GM21619 (cell line): ENCODE results near the gene USP49.
A peak's percentile ranks its signal among the peaks of the same experiment; 100 is the strongest.
"Not testable (repeated sequence)": the region's sequence is repeated elsewhere in the genome, so short reads cannot be mapped to it uniquely, and the experiment has no call there.

Experiments
- ATAC-seq: cut with Tn5 transposase; IDR thresholded peaks from one replicate; pipeline ENCODE4 v1.9.1; 2021; ENCODE audit not compliant: unreplicated experiment

The USP49 gene

DNA sequence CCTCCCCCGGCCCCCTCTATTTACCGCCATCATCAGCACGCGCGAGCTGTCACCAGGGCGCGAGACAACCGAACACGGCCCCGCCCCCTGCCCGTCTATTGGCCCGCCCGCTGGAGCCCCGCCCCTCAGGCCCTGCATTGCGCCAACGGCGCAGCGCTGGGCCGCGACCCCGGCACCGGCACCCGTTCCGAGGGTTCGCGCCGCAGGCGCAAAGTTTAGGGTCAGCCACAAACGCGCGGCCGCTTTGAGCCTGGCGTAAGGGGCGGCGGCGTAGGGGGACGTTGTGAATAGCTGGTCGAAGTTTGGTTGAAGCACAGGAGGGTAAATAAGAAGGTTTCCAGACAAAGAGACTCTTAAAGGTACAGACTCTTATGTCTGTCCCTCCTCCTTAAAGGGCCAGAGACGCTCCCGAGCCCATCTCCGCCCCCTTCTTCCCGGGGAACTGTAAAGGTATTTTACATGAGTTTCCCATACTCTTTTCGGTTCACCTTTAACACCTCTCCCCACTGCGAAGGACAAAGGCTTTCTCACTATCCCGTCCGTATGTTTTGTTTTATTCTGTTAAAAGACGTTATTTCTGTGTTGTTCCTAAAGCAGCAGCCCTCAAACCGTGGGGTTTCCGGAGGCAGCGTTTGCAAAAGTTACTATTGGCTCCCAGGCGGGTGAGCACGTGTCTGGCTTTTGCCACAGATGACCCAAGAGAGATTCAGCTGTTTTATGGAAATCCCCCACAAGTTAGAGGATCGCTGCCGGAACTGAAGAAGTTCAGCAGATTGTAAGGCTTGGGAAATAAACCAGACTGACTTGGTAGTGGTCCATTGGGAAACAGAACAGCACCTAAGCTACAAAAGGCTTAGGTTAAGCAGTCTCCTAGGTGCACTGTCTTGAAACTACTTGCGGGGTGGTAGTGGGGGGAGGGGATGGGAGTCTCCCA lies at the start of gene USP49:
TSS of gene USP49 (minus strand) at position 76 of the 934 bp plus-strand sequence. CDS start 88,392 bp downstream, outside the sequence.
- peak; percentile 77 for ATAC-seq

DNA sequence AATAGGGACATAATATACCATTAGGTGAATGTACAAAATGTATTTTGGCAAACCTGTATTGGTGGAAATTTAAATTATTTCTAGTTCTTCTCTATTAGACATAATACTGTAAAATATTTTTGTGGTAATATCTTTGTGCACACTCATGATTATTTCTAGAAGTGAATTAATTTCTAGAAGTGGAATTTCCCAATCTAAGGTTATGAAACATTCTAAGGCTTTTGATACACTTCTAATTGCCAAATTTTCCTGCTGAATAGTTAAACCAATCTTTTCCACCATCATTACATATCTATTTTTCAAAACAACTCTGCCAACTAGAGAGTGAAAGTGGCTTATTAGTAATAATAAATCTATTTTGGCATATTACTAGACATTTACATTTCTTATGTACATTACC lies 48.3 kb upstream of the USP49 start:
- no peak for ATAC-seq

DNA sequence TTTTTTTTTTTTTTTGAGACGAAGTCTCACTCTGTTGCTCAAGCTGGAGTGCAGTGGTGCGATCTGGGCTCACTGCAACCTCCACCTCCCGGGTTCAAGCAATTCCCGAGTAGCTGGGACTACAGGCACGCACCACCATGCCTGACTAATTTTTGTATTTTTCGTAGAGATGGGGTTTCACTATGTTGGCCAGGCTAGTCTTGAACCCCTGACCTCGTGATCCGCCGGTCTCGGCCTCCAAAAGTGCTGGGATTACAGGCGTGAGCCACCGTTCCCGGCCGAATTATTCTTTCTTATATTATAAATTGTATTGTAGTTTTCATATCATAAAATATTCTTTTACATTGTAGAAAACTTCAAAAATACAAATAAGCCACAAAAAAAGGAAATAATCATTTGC lies 47.7 kb upstream of the USP49 start:
- not testable (repeated sequence) for ATAC-seq

DNA sequence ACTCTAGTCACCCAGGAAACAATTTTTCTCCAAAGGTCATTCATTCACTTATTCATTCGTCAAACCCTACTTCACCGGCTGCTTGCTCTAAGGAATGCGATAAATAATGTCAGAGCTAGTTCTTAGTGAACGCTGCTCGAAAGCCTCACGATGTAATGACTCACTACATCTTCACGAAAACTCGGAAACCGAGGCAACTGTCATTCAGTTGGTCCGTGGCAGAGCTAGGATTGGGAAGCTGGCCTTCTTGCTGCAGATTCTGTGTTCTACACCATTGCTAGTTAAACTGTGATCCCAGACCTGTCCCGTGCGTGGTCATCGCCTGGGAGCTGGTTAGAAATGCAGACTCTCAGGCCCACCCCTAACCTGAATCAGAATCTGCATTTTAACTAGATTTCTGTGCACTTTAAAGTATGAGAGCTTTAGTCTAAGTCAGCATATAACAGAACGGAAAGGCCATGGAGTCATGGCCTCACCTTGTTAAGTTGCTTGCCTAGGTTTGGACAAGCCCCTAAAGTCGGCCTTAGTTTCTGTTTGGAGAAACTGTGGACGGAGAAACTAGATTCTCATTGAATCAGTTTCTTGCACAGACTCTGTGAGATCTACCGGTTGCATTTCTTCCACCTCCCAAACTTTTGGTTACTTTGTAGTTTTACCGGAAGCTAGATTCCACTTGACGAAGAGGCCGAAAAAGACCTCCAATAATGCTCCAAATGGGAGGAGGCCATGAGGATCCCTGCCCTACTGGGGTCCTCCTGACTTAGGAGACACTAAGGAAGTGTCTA lies 47.1 kb upstream of the USP49 start:
- ATAC-seq, result no peak

DNA sequence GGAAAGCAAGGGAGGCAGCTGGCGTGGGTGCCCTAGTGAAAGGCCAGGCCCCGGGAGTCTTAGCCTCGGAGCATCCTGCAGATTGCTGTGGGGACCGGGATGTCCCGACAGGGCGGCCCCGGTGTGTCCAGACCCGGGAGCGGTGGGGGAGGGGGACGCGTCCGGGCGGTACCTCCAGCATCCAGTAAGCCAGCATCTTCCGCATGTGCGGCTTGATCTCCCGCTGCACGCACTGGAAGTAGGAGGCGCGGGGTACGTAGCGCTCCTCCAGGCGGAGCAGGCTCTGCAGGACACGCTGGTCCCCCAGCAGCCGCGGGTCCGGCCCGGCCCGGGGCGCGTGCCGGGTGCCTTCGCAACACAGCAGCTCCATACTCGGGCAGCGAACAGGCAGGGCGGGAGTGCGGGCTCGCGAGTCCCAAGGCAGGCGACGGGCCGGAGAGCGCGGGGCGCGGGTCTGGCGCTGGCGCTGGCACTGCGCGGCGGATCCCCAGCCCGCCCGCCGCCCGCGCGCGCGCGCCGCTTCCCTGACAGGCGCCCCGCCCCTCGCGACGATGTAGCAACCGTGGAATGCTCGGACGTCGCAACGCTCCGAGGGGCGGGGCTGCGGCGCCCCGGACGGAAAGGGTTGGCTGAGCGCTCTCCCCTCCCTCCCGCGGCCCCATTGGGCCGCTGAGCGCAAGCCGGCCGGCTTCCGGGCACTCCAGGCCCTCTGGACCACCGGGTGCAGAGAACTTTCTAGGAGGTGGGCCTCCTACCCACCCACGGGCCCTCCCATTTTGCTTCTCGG lies 46.3 kb upstream of the USP49 start, which contains the start of gene CCND3:
TSS of gene CCND3 (minus strand) at position 529 of the 787 bp plus-strand sequence. CDS start at position 370, 159 bp downstream.
- peak; percentile 90 for ATAC-seq

DNA sequence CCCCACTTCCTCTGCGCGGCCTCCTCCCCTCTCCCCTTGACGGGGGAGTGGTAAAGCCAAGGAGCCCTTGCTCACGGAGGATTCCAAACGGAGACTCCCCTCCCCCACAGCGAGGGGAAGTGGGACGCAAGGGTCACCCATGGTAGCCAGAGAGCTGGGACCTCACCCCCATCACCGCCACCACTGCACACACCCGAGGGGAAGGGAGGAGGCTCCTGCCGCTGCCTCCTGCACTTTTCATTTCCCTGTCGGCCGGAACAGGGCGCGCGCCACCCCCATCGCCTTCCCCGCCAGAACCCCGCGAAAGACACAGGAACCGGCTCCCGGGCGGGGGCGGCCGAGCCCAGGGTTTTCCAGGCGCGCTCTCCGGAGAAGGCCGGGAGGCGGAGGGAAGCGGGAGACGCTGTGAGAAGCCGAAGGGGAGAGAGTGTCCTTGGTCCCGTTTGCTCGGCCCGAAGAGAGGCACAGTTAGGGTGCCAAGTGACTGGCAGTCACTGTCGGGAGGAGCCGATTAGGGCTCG lies 45.6 kb upstream of the USP49 start:
- ATAC-seq, result no peak

DNA sequence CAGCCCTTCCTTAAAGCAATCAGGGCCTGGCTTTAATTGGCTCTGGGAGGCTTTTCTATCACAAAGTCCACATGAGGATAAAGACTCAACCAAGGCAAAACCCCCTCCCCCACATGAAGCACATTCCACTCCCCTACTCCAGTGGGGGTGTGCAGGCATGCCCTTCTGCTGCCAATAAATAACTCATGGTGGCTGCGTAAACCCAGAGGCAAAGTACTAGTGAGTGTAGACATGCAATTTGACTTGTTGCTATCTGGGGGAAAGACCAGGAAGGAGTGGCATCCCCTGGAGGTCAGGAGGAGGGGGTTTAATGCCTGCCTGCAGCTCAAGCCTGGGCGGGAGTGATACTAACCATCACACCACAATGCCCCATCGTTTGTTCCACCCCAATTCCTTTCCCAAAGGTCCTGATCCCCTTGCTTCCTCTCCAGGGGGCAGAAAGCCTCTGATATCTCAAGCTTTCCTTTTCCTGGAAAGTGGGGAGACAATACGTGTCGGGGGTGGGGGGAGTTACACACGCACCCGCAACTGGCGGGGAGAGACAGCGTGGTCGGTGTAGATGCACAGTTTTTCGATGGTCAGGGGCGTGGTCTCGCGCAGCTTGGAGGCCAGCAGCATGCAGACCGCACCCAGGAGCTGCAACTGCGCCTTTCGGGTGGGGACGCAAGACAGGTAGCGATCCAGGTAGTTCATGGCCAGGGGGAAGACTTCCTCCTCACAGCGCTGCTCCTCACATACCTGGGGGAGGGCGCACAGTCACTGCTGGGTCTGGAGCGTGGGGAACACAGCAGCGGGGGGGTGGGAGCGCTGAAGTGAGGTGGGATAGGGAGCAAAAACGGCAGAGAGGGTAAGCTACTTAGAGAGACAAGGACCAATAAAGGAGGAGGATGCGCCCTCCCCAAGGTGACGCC lies 44.9 kb upstream of the USP49 start:
- ATAC-seq, result no peak

DNA sequence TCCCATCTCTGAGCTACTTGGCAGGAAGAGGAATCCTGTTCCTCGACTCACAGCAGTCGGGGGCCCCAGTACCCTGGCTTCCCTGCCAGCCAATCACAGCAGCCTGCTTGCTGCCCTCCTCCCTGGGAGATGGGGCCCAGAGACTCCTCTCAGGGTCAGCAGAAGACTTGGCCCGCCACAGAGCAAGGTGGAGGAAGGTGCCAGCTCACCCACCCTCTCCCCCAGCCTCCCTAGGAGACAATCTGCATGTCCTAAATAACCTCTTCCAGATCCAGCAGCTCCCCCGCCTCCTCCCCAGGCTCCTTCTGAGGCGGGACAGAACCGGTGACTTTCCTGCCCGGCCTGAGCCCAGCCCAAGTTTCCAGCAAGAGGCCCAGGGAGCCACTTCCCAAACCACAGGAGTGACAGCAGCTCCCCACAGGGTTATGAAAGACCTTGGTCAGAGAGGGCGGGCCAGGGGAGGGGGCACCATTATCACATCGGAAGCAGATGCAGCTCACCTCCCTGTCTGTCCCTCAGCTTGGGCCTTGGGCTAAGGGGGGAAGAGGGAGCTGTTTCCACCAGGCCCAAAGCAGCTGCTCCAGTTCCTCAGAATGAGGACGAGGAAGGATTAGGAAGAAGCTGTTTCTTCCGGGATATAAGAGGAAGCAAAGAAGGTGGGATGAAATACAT lies 44.1 kb upstream of the USP49 start:
- ATAC-seq, result no peak

DNA sequence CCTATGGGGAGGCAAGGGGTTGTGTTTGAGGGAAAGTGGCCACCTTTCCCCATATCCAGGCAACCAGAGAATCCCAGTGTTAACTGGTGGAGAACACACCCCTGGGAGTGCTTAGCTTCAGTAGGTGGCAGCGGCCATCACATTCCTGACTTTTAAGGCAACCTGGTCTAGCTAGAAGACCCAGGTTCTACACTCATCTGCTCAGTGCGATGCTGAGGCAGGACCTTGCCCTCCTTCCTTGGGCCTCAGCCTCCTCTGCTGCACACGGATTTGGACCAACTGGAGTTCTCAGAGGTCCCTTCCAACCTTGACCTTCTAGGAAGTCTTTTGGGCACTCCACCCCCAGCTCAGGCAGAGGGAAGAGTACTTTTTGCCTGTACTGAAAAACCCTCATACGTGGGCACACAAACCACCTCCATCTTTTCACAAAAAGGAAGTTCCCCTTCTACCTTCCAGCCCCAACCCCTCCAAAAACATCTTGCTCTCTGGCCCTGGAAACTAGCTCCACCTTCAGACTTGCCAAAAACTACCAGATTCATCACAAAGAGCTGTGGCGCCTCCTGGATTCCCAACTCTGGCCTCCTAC lies 43.5 kb upstream of the USP49 start:
- ATAC-seq, result no peak

DNA sequence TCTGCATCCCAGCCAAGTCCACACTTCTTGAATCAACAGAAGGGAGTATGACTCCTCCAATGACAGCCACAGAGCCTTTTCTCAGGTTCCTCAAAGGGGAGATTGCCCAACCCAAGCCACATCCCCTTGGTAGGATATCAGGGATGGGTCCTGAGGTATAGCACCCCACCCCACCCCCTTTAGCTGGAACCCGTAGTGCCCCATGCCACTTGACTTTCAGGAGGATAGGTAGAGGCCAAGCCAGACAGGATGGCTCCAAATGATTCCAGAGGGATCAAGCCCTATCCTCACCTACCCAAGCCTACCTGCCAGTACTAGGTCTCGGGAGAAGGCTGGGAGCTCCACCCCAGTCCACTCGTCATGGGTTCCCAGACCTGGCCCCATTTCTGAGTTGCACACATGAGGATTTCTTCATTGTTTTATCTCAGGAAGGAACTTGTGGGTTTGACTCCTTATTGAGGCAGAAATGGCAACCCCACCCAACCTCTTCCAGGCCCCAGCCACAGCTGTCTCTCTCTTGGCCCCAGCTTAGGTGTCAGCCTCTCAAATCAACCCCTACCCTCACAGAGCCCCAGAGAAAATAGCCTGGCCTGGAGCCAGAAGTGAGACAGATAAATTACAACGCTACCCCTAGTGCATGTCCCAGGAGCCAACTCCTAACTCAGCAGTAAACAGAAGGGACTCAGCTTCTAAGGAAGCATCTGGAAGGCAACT lies 42.8 kb upstream of the USP49 start:
- ATAC-seq, result no peak

DNA sequence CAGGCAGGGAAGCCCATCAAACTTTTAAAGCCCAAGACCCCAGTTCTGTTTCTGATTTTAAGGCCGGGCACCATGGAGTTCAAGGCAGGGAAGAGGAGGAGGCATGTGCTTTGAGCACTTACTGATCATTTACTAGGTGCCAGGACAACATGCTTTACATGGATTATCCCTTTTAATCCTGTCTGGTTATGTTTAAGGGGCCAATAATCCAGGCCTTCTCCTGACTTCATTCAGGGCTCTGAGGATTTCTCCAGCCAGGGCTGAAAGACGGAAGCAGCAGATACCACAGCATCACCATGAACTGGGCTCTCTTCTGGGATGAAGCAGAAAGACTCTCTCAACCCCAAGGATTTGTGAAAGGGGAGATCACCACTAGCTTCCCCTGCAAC lies 42.3 kb upstream of the USP49 start:
- no peak for ATAC-seq

DNA sequence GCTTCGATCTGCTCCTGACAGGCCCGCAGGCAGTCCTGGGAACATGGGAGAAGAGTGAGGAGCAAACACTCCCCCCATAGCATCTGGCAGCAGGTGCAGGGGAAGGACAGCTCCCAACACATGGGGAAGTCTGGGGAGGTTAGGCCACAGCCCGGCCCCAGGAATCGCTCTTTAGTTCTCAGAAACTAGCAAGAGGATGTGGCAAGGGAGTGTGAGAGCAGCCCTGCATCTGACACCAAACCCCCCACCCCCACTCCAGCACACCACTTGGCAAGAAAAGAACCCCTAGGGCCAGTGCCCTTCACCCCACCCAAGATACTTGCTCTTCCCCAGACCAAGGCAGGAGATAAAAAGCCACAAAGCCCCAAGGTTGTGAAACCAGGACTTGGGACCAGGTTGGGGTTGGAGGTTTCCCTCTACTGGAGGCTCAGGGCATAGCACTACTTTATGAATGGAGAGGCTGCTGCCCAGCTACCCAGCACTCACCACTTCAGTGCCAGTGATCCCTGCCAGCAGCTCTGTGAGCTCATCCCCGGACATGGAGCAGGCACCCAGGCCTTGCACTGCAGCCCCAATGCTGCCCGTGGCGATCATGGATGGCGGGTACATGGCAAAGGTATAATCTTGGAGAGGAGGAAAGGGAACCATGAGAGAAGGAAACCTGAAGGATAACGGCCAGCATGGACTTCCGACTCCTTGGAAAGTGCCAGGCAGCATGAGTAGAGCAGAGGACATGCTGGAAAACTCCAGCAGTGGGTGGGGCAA lies 41.1 kb upstream of the USP49 start:
- peak; percentile 48 for ATAC-seq

DNA sequence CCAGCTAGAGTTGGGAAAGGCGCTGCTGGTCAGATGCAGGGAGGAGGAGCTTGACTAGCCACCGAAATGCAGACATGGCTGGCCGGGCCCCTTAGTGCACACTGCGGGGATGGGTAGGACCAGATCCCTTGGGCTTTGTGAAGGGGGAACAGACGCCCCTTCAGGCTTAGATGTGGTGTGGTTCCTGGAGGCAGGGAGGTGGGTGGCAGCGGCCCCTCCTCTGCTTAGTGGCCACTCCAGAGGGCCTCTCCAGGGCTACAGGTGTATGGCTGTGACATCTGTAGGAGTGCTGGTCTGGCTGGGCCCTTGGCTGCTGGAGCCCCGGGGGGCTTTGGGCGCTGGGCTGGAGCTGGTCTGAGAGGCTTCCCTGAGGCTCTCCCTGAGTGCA lies 40.5 kb upstream of the USP49 start:
- no peak for ATAC-seq

DNA sequence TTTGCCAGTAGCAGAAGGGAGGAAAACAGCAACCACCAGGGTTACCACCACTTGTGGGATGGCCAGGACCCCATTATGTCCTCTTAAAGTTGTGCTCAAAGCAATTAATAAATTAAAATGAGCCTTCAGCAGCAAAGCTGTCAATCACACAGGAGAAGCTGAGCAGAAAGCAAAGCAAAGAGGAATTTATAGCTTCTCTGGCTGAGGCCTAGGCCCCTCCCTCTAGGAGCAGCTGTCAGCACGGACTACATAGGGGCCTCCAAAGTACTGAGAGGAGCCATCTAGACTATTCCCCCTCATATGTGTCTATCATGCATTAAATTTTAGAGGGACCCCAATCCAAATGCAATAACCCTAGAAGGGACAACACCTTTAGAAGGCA lies 40.0 kb upstream of the USP49 start:
- no peak for ATAC-seq

DNA sequence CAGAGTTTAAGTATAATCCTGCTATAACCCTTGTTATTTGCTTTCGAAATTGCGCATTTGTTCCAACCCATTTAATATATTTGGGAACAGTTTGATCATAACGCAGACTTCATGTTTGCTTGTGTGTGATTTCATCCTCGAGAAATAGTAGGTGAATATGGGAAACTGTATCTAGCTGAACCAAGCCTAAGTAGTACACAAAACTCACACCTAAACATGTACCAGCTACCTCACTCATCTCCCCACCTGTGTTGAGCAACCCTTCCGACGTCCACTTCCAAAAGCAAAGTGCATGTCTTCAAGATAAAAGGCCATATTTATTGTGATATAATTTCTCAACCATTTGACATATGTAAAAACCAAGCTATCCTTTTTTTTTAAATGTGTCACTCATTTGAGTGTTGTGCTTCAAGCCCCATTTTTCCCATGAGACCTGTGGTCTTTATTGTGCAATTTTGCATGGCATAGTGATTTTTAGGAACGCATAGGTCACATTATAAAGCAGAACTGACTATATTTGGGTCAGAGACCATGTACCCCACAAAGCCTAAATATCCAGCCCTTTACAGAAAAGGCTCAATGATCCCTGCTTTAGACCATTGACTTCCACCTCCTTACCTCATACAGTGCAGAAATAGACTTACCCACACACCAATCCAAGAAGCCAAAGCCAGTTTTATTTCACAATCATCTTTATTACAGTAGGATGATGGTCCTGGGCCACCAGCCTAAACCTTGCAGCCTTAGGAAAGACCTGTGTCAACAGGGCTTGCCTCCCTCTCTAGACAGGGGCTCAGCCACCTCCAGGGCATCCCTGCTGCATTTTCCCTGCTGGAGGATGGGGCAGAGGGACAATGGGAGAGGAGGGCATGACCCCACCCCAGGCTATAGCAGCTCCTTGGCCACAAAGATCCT lies 39.4 kb upstream of the USP49 start:
- ATAC-seq, result no peak

DNA sequence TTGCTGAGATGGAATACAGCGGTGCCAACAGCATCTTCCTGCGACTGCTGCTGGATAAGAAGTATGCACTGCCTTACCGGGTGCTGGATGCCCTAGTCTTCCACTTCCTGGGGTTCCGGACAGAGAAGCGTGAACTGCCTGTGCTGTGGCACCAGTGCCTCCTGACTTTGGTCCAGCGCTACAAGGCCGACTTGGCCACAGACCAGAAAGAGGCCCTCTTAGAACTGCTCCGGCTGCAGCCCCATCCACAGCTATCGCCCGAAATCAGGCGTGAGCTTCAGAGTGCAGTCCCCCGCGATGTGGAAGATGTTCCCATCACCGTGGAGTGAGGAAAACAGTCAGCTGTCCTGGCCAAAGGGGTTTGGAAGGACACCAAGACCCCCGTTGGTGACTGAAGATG lies 37.2 kb upstream of the USP49 start:
- ATAC-seq, result no peak

DNA sequence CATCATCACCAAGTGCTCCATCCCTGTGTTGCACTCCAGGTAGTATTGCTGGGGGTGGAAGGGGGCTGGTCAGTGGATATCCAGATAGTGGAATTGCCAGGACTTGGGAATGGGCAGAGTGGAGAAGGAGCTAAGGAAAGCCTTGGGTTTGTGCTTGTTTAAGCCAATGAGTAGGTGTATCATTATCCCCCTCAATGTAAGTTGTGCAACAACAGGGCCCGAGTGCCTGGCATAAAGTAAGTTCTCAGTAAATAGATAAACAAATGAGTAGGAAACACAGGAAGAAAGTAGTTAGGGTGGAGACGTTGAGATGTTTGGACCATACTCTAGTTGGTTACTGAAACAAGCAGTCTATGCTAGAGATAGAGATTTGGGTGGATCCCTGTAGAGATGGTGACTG lies 36.6 kb upstream of the USP49 start:
- ATAC-seq, result no peak
